GM12892 (cell line): Measurements from ENCODE around the gene C12orf57.

ENCODE experiments used
- POLR2A ChIP-seq: IDR thresholded peaks from 2 replicates; pipeline ENCODE4 v1.6.1; 2011; ENCODE audit warnings: low read depth, low read length, control low read depth
- POLR2AphosphoS5 ChIP-seq: IDR thresholded peaks from 2 replicates; pipeline ENCODE4 v1.6.1; 2011; ENCODE audit warnings: low read depth, low read length, control low read depth
- TAF1 ChIP-seq: IDR thresholded peaks from 2 replicates; pipeline ENCODE4 v1.6.1; 2011; ENCODE audit warnings: low read depth, mild to moderate bottlenecking, control low read depth, low read length, borderline replicate concordance

DNA sequence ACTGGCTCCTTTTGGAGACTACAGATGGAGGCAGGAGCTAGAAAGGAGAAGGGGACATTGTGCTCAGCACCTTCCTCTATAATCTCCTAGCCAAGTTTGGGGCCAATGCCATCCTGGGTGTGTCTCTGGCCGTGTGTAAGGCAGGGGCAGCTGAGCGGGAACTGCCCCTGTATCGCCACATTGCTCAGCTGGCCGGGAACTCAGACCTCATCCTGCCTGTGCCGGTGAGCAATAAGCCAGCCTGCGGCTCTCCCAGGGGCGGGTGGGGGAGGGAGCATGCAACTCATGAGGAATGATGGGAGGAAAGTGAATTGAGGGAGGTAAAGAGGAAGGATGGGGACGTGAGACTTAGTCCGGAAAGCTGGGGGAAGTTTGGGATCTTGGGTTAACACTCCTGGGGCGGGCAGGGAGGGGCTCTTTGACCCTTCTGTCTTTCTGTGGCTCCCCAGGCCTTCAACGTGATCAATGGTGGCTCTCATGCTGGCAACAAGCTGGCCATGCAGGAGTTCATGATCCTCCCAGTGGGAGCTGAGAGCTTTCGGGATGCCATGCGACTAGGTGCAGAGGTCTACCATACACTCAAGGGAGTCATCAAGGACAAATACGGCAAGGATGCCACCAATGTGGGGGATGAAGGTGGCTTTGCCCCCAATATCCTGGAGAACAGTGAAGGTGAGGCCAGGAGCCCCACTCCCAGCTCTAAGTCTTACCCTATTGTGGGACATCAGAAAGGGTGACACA is 26.2 kb upstream of the C12orf57 start:
- no peak for TF ChIP-seq POLR2AphosphoS5
- TF ChIP-seq POLR2A: no peak
- no peak for TF ChIP-seq TAF1
